NCI-H2107 treated with DMSO at 0.1 percent for 48 hours (cell line): ENCODE results near the gene PBRM1.

Source experiments
- DNase-seq: peaks from one replicate; lab custom pipeline; 2025; ENCODE audit not compliant: unreplicated experiment; lab: John Stamatoyannopoulos, UW

The PBRM1 gene

DNA sequence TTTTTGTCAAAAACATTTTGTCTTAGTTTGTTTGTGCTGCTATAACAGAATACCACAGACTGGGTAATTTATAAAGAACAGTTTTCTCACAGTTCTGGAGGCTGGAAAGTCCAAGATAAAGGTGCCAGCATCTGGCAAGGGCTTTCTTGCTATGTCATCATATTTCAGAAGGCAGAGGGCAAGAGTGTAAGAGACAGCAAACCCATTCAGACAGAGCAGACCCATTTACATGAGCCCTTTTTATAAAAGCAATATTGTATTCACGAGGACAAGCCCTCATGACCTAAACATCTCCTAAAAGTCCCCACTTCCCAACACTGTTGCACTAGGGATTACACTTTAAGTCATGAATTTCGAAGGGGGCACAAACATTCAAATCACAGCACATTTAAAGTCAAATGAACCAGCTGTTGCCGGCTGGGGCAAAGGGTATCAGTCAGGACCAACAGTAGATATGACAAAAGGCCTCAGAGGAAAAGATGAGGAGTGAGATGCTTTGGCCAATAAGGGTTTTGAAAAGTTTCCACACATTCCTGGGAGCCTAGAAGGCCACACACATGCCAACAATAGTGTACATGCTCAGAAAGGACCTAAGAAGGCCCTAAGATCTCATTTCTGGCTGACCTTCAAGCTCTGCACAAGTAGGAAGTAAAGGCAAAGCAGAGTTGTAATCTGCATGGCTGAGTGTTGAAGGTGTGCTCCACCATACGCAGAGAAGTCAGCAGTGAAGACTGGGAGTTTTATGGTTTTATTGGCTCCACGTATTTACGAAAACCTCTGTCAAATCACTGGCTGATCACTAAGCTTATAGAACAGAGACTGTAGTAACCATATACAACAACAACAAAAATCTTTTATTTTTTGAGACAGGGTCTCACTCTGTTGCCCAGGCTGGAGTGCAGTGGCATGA lies 111.4 kb downstream of the PBRM1 start:
- no peak for DNase-seq

DNA sequence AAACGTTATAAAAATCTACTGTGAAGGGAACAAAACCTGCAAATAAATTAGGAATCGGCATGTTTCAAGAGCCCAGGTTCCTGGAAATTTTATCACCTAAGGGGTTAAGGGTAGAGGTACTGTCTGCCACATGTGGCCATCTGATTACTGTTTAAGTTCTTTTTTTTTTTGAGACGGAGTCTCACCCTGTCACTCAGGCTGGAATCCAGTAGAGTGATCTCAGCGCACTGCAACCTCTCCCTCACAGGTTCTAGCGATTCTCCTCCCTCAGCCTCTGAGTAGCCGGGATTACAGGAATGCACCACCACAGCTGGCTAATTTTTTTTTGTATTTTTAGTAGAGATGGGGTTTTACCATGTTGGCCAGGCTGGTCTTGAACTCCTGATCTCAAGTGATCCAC lies 113.5 kb downstream of the PBRM1 start:
- DNase-seq = no peak

DNA sequence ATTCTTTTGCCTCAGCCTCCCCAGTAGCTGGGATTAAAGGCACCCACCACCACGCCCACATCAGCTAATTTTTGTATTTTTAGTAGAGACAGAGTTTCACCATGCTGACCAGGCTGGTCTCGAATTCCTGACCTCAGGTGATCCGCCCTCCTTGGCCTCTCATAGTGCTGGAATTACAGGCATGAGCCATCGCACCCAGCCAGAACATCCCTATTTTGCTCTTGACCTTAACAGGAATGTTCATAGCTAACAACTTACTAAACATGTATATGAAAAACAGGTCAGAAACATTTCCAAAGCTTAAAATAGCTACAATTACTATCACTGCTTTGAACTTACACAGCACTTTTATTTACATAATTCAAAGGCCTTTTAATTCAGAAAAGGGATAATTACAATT lies 115.6 kb downstream of the PBRM1 start:
- DNase-seq = no peak

DNA sequence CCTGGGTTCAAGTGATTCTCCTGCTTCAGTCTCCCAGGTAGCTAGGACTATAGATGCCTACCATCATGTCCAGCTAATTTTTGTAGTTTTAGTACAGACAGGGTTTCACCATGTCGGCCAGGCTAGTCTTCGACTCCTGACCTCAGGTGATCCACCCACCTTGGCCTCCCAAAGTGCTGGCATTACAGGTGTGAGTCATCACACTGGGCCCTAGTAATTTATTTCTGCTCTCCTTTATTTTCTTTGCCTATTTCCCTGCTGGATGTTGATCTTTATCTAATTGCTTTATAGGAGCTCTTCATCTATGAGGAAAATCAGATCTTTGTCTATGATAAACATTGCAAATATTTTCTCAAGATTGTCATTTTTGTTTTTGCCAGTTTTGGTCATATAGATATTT lies 117.6 kb downstream of the PBRM1 start:
- DNase-seq = no peak

DNA sequence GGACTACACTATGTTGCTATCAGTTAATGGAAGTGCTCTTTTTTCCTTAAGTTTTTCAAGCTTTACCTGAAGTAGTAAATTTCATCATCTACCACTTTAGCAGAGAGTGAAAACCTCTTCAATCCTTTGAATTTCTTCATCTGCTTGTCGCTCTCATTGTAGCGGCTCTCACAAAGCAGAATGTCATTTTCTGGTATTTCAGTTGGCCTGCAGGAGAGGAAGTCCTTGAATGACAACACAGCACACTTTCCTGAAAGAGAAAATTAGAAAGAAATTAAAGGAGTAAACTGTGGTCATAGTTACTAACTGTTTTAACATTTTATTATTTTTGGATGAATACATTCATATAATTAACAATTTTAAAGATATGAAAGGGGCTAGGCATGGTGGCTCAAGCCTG lies 121.7 kb downstream of the PBRM1 start:
- no peak for DNase-seq

DNA sequence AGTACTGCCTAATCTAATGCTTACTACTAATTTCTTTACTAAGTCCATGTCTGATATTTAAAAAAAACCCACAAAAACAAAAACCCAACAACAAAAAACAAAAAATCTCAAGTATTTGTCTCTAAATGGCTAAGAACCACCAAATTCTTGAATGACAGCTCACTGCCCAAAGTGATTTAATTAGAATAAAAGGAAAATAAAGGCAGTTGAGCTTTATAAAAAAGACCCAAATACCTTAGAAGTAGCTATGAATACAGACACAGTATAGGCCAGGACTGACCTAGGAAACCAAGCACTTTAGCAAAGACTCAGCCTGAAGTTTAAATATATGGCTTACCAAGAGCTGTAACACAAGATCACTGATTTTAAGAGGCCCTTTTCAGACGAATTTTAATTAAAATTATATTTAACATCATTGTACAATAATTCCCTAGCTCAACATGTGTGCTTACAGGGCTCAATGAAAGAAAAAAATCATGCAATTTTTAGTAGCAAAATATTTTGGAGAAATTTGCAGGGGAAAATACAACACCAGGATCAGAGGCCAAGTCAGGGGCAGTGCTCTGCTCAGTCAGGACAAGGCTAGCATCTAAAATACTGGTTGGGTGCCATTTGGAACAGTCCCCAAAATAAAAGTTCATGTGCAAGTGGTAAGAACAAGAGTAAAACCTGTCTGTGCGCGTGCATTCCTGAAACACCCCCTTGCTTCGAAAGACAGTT lies 124.5 kb downstream of the PBRM1 start:
- DNase-seq = no peak

DNA sequence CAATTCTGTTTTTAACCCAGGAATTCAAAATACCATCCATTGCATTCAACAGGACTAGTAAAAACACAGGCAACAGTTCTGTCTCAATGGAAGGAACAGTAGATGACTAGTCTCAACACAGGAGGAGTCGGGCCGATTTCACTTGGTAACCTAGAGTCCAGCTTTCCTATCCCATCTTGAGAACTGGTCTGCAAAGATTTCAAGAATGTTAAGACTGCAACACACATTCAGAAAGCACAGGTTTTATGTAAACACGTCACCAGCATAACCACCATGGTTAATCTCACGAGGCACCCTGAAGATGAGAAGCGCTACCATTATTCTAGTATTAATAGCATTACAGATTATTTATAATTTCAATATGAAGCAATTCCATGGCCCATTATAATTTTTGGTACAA lies 127.3 kb downstream of the PBRM1 start:
- DNase-seq = no peak

DNA sequence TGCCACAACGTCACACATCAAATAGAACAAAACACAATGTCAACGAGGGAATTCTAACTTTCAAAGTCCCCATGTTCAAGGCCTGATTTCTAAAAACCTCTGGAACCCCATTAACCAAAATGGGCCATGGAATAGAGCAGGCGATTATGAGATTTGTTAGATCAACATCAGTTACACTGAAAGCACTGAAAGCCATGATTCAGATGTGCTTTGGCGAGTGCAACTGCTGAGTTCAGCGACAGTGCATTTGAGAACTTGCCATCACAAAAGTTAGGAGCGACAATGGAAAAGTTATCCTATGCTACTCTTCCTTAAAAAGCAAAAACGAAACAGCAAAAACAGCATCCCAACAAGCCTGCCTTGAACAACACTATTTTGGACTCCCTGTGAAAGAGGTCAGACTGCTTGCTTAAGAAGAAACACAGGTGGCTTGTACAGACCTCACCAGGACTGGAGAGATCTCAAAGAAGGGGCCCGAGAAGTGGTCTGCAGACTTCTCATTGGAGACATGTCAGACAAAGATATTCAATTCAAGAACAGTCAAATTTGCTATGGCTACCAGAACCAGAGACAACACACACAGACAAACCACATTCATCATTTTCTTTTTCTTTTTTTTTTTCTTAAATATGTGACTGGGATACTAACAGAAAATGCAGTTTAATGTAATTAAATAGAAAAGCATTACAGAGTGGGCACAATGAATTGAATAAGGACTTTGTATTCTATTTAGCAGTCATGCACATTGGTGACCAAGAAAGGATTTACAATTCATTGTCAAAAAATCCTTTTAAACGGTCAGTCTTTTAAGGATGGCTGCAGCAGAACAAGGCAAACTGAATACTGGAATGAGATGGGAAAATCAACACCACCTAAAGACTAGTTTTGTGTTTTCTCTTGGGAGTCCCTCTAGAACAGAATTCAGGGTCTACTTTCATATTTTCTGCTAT lies 128.4 kb downstream of the PBRM1 start:
- DNase-seq = no peak

DNA sequence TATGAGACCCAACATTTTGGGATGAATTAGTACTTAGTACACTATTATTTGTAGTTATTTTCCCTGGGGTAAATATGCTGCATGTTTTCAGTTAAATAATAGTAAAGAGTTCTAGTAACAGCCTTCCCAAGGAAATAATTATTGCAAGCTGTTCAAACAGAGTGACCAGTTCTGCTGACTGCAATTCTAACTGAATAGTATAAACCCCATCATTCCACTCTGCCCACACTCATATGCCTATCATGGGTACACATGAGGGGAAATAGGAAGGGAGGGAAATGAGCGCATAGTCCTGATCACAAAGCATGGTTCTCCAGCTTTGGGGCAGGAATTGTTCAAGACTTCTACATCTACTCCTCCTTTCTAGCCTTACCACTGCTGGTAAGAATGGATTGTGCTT lies 130.7 kb downstream of the PBRM1 start:
- DNase-seq = no peak

DNA sequence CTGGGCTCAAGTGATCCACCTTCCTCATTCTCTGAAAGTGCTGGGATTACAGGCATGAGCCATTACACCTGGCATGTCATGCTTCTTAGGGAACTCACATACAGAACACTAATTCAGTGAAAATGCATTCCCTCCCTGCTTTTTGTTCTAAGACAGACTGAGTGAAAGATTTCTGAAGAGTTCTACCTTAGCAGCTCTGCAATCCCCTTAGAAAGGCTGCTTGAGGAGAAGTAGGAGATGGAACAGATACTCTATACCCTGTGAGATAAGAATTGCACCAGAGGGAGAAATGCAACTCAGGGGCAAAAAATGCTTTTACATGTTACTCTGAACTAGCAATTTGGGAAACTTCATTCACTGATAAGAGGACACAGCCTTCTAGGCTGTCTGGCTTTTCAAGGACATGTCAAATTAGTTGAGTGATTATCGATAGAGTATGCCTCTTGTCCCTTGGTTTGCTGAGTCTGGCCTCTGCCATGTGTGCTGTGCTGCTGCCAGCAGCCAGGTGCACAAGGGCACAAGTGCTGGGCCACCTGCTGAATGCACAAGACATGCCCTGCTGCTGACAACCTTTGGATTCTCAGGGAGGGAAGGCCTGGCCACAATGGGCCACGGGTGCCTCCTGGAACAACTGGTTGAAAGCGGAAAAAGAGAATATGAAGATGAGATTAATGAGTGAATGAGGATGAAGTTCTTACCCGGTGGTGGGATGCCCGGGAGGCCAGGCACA lies 131.5 kb downstream of the PBRM1 start:
- DNase-seq = no peak

DNA sequence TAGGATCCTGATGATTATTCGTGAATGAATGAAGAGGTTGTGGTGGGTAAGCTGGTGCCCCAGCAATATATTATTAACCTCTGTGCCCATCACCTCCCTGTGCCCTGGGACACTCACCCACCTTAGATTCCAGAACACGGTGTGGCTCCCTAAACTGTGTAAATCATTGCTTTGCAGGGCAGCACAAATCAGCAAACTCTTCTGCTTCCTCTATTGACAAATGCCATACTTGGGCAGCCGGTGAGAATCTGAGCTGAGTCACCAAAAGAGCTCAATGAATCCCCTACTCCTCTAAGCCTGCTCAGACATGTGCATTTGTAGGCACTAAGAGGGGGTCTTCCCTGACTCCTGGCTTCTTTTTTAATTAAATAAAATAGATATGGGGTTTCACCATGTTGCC lies 133.6 kb downstream of the PBRM1 start:
- DNase-seq = no peak

DNA sequence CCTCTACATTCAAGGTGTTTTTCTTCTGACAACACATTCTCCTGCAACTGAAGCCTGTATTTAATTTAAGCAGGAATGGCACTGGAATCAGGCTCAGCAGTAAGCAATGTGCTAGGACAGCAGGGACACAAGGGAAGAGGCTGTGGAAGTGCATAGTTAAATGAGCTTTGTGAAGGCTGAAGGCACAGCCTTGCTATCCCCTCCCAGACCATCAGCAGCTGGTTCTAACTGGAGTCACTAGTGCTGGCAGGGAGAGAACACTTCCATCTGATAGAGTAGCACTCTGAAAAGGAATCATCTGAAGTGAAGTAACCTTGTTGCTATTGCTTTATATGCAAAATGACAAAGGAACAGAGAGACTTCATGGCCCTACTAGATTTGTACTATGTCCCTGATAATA lies 134.6 kb downstream of the PBRM1 start:
- DNase-seq = no peak

DNA sequence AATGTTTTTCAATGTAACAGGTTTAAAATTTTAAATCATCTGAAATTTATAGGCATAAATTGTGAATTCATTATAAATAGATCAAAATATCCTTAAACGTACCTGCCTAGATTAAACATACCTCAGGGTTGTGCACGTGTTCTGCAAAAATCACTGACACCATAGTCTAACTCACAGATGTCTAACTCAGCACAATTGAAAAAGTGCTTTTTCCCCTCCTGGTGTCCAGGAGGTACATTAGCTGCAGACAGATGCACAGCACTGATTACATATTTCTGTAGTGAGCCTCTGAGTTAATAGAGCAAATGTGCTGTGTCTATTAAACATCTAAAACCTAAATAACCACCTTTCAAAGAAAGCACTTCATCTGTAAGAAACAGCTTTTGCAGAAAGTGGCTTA lies 138.6 kb downstream of the PBRM1 start:
- DNase-seq = no peak

DNA sequence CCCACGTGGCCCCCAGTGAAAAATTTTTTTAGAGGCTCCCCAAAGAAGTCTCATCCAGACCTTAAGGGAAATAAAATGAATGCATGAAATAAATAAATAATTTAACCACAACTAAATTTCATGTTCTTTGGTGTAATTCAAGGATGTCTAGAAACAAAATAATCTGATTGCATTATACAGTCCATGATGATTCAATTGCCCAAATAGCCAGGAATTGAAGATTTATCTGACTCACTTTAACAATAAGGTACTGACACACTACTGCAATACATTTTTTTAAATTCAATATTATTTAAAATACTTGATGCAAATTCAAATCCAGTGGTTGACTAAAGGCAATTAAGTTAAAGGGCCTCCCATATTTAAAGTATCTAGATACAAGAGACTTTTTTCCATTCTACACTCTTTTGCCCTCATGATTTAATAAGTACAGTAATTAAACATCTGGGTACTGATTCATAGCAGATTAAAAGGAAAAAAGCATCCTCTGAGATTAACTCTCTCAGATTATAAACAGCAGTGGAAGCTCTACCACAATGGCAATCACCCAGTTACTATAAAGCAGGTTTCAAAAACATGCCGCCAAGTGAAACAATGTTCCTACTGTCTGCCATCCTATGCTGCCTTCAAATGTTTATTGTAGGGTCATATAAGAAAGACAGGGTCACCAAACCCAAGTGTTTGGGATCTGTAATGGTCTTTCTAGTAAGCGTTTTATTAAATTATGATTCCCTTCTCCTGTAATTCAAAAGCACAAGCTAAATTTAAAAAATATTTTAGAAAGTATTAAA lies 139.4 kb downstream of the PBRM1 start:
- no peak for DNase-seq

DNA sequence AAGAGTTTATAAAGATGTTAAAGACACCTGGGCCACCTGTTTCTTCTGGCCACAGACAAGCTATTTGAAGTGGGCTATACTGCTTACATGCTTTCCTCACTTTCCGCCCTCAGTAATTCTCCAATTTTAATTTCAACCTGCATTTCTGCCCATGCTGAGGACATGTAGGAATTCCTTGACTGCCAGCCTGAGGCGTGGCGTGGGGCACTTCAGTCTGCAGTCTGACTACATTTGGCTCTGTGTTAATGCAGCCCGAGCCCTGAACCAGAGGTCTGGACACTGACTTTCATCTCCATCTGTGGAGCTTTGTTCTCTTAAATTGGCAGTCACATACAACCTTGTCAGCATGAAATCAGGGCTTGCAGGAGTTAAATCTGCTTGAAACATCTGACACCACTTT lies 140.8 kb downstream of the PBRM1 start:
- DNase-seq = no peak

DNA sequence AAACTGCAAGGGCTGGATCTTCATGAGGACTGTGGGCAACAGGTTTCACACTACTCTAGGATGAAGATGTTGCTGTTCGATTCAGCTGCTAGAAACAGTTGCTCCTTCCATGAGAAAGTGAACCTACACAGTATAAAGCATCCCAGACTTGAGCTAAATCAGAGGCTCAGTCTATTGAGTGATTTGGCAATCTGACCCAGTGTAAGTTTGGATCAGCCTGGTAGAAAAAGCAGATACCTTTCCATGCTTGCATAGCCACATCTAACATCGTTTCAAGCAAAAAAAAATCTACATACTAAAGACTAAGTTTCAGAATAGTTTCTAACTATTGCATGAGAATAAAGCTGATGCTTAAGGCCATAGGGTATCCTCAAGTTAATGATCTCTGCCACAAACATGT lies 144.7 kb downstream of the PBRM1 start:
- DNase-seq = no peak

DNA sequence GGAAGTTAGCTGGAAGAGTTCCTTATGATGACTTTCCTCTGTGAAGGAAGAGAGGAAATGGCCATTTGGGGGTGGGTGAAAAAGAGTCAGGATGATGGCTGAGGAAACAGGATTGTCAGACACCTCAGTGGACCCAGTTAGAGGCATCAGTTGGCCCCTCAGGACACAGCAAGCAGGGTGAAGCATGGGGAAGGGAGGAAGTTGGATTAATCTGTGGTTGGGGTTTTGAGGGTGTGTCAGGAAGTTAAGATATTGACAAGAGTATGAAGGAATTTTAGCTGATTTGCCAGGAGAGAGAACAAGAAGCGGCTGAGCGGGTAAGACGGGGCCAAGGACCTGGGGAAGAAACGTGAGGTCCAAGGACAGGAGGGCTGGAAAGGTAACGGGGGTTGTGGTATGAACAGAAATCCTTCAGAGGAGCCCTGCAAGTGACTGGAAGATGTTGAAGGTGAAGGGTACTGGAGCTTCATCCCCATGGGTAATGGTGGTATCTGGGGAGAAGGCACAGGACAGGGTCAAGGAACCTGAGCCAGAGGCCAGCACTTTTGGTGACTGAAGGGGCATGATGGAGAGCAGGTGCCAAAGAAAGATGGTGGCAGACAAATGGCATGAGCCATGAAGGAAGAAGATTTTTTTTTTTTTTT lies 146.6 kb downstream of the PBRM1 start:
- no peak for DNase-seq

DNA sequence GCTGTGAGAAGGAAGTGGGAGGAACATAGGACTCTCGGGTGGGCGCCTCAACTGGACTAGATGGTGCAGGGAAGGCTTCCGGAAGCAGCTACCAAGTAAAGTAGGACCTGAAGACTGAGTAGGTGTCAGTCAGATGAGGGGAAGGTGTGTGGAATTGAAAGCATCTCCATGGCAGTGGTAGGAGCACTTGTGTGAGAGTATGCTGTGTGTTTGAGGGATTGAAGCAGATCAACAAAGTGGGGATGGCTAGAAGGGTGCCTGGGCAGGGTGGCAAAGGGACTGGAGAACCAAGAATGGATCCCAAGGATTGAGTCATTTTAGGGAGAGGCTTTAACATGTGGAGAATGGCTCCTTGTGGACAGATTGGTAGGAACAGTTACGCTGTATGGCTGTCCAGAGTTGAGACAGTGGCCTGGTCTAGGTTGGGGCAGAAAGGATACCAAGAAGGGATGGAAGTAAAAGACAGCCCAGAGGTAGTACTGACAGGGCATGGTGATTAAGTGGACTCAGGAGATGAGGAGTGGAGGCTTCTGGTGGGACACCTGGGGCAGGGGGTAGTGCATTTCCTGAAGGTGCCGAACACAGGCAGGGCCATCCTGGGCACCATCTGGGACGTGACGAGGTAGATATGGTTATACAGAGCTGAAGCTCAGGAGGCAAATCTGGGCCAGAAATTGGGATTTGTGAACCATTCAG lies 147.8 kb downstream of the PBRM1 start:
- no peak for DNase-seq

DNA sequence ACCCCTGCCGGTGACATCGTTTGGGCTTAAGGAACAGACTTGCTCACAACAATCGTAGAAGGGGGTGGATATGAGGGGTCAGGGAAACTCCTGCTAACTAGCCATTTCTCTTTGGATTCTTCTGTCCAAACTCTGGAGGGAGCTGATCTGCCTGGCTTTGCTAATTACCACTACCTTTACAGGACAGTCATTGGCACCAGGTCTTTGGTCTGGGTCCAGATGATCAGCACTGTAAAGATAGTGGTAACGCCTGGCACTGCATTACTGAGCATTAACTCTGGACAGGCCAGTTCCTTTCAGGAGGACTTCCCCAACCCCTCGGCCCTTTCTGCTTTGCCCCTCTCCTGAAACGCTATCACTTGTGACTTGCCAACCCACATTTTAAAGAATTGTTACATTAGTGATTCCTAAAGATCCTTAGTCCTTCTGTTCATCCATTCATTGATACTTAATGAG lies 148.5 kb downstream of the PBRM1 start:
- DNase-seq = no peak
